Lower lobe of right lung (tissue), 2 donors: Measurements from ENCODE around the gene REXO4. TPM values are rescaled to one million over a fixed set of nuclear protein-coding genes. Genes with fewer than 3 reads are reported as not detected.

Source experiments
- ATAC-seq, 2 donors: fragments of 200-7000 bp; cut with Tn5 transposase; one replicate each; pipeline ENCODE4 v1.9.1; 2020 to 2022; ENCODE audit warnings: mild to moderate bottlenecking in 2 of 2, moderate library complexity in 2 of 2
- DNase-seq: peaks from one replicate; pipeline ENCODE4 v3.0.0-alpha.2; 2020
- H3K27ac ChIP-seq: fragments of 200-600 bp; one replicate; pipeline ENCODE4 v1.8.0; 2022
- H3K27me3 ChIP-seq: fragments of 200-600 bp; one replicate; pipeline ENCODE4 v1.8.0; 2022; ENCODE audit warnings: low read depth
- H3K36me3 ChIP-seq: fragments of 200-600 bp; one replicate; pipeline ENCODE4 v1.8.0; 2022; ENCODE audit warnings: mild to moderate bottlenecking
- H3K4me1 ChIP-seq: fragments of 200-600 bp; one replicate; pipeline ENCODE4 v1.8.0; 2022
- H3K4me3 ChIP-seq: fragments of 200-600 bp; one replicate; pipeline ENCODE4 v1.8.0; 2022; ENCODE audit warnings: mild to moderate bottlenecking
- H3K9me3 ChIP-seq: fragments of 200-600 bp; one replicate; pipeline ENCODE4 v1.8.0; 2022
- CTCF ChIP-seq: fragments of 200-600 bp; IDR thresholded peaks from one replicate; pipeline ENCODE4 v1.8.0; 2022; ENCODE audit warnings: antibody characterized with exemption, mild to moderate bottlenecking
- intact Hi-C: fragments of 100-400 bp; cut with DNase I; formaldehyde crosslinking; loops from one replicate; pipeline ENCODE4 v1.11.0; 2022
- total RNA-seq: library from RNA; stranded (reverse); fragmentation: NEBNext Ultra II Directional; extraction: Animal tissue kit (Norgen Biotek cat#: 25700); gene quantifications from one replicate; pipeline ENCODE4 v1.2.1, GENCODE V29; 2021
- donor health status: DM: no; HTN: yes; CAD: no; lungs with severe emphysema.

REXO4 gene
- total RNA-seq, 1 donor from 2014 or later, result 20.9 TPM

GRCh38 chr9:133429641-133430161 lies 11.9 kb upstream of the REXO4 start:
- Histone ChIP-seq H3K9me3 (no peaks in the 10 kb centered on the region), H3K27me3 (peaks cover 22% of the 10 kb centered on the region), H3K27ac (no peak overlapping the region), H3K36me3 (no peaks in the 10 kb centered on the region), H3K4me3 (no peak overlapping the region), H3K4me1 (no peaks in the 10 kb centered on the region)
- ATAC-seq (peak; percentile 32 to 51), DNase-seq (no peak)
- no peak for TF ChIP-seq CTCF
- intact Hi-C loops, result no loop called here

- TF ChIP-seq CTCF, result no peak
- DNase-seq (no peak), ATAC-seq (no peak)
- Histone ChIP-seq H3K4me1 (no peaks in the 10 kb centered on the region), H3K4me3 (no peak overlapping the region), H3K36me3 (no peaks in the 10 kb centered on the region), H3K27ac (no peak overlapping the region), H3K27me3 (peaks cover 22% of the 10 kb centered on the region), H3K9me3 (no peaks in the 10 kb centered on the region)
- intact Hi-C loops, result no loop called here
These were observed 11.4 kb upstream of the REXO4 start for GRCh38 chr9:133429214-133429613.

GRCh38 chr9:133428617-133429101 lies 10.8 kb upstream of the REXO4 start:
- Histone ChIP-seq H3K4me1 (no peaks in the 10 kb centered on the region), H3K27ac (no peak overlapping the region), H3K9me3 (no peaks in the 10 kb centered on the region), H3K36me3 (no peaks in the 10 kb centered on the region), H3K4me3 (peak overlapping the region; percentile 43), H3K27me3 (peaks cover 22% of the 10 kb centered on the region)
- ATAC-seq (peak; percentile 45 to 63), DNase-seq (no peak)
- TF ChIP-seq CTCF, result no peak
- intact Hi-C loops, result no loop called here

- DNase-seq, result no peak
- no peaks in the 10 kb centered on the region for H3K36me3 ChIP-seq
- TF ChIP-seq CTCF, result no peak
- peaks cover 22% of the 10 kb centered on the region for H3K27me3 ChIP-seq
- H3K4me3 ChIP-seq, result peak overlapping the region; percentile 43
- no peak overlapping the region for H3K27ac ChIP-seq
- intact Hi-C loops, result no loop called here
- ATAC-seq, result no peak
- H3K9me3 ChIP-seq, result no peaks in the 10 kb centered on the region
- no peaks in the 10 kb centered on the region for H3K4me1 ChIP-seq
These were observed 10.0 kb upstream of the REXO4 start for GRCh38 chr9:133427658-133428348.

GRCh38 chr9:133426011-133426410 lies 8.2 kb upstream of the REXO4 start:
- H3K9me3 ChIP-seq, result no peaks in the 10 kb centered on the region
- intact Hi-C loops, result no loop called here
- no peak for ATAC-seq
- TF ChIP-seq CTCF, result no peak
- H3K36me3 ChIP-seq, result no peaks in the 10 kb centered on the region
- no peak for DNase-seq
- no peak overlapping the region for H3K4me3 ChIP-seq
- peaks cover 22% of the 10 kb centered on the region for H3K27me3 ChIP-seq
- no peak overlapping the region for H3K27ac ChIP-seq
- no peaks in the 10 kb centered on the region for H3K4me1 ChIP-seq
